Effector memory CD8-positive, alpha-beta T cell (primary cell): ENCODE measurements around the gene LSM12.
"Not testable (repeated sequence)": the region's sequence is repeated elsewhere in the genome, so short reads cannot be mapped to it uniquely, and the experiment has no call there.

Source experiments
- ATAC-seq: fragments of 150-1000 bp; cut with Tn5 transposase; replicated peaks from 2 replicates; pipeline ENCODE4 v1.10.0; 2021; ENCODE audit warnings: mild to moderate bottlenecking, moderate library complexity
- DNase-seq, 3 experiments: peaks; one replicate each; pipeline ENCODE4 v3.0.0; 2021
- H3K27ac Mint-ChIP-seq, 2 donors: one replicate each; pipeline ENCODE4 v1.8.0; 2022; ENCODE audit warnings: mild to moderate bottlenecking in 2 of 2, mixed read lengths in 2 of 2, moderate library complexity in 2 of 2
- H3K27me3 Mint-ChIP-seq, 2 donors: one replicate each; pipeline ENCODE4 v1.8.0; 2022; ENCODE audit warnings: mixed read lengths in 2 of 2
- H3K36me3 Mint-ChIP-seq: one replicate; pipeline ENCODE4 v1.8.0; 2022; ENCODE audit warnings: mild to moderate bottlenecking, moderate library complexity, mixed read lengths; ENCODE audit not compliant: insufficient read depth
- H3K4me1 Mint-ChIP-seq, 2 donors: one replicate each; pipeline ENCODE4 v1.8.0; 2022; ENCODE audit warnings: low read depth in 2 of 2, mixed read lengths in 2 of 2
- H3K4me3 Mint-ChIP-seq, 2 donors: one replicate each; pipeline ENCODE4 v1.8.0; 2022; ENCODE audit warnings: mild to moderate bottlenecking in 2 of 2, mixed read lengths in 2 of 2, moderate library complexity in 2 of 2
- H3K9me3 Mint-ChIP-seq, 2 donors: one replicate each; pipeline ENCODE4 v1.8.0; 2022; ENCODE audit warnings: mixed read lengths in 2 of 2

LSM12 gene

DNA sequence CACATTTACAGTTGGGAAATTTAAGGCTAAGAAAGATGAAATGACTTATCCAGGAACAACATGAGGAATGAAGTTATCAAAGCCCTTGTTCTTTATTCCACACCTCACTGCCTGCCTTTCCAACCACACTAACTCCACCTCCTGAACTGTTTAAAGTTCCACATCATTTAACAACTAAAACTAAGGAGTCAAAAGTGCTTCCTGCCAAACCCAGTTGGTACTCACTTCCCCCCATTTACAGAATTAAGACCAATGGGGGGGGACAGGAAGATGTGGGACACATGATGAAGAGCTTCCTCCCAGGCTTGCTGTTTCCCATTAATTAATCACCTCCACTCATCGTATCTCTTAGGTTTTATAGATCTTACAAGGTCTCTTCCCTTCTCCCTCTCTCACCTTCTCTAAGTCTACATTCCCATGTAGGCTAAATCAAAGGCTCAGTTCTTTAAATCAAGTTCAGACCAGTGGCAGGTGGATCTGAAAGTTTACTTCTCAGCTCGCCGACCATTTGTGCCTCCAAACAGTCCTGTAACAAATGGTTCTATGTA is 32.5 kb downstream of the LSM12 start:
- no peak for ATAC-seq
- no peaks in the 10 kb centered on the region for H3K9me3 Mint-ChIP-seq
- no peaks in the 10 kb centered on the region for H3K27me3 Mint-ChIP-seq
- DNase-seq, result no peak
- H3K4me3 Mint-ChIP-seq, result no peak overlapping the region
- H3K36me3 Mint-ChIP-seq, result peaks cover 62% of the 10 kb centered on the region
- peaks cover 5 to 10% of the 10 kb centered on the region in 2 donors for H3K4me1 Mint-ChIP-seq
- peak overlapping the region in 1 of 2 donors; percentile 2 for H3K27ac Mint-ChIP-seq

DNA sequence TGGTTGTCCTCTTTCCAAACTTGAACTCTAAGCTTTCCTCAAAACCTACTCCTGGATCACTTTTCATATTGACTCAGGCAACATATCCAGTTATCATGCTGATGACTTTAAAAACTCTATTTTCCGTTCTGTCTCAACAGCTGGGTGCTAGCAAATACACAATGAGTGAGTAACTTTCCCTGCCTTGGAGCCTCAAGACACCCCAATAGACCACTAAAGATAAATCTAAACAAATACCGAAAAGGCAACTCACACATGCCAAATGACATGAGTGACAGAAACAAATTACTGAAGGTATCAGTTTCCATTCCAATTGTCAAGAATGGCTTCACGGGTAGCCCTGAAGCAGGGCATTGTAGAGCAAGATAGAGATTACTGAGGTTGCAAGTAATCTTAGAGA is 36.0 kb downstream of the LSM12 start:
- Mint-ChIP-seq H3K4me3 (no peak overlapping the region), H3K36me3 (peaks cover 33% of the 10 kb centered on the region), H3K9me3 (no peaks in the 10 kb centered on the region), H3K4me1 (peaks cover 5 to 10% of the 10 kb centered on the region in 2 donors), H3K27me3 (no peaks in the 10 kb centered on the region), H3K27ac (no peak overlapping the region)
- ATAC-seq (no peak), DNase-seq (no peak)

- Mint-ChIP-seq H3K36me3 (peaks cover 31% of the 10 kb centered on the region), H3K4me1 (peaks cover 5 to 10% of the 10 kb centered on the region in 2 donors), H3K4me3 (no peak overlapping the region), H3K9me3 (no peaks in the 10 kb centered on the region), H3K27me3 (no peaks in the 10 kb centered on the region), H3K27ac (no peak overlapping the region)
- ATAC-seq (no peak), DNase-seq (no peak)
Observed at GRCh38 chr17:44029736-44030135, 36.7 kb downstream of the LSM12 start.

GRCh38 chr17:44024853-44025252 is 41.6 kb downstream of the LSM12 start:
- H3K27ac Mint-ChIP-seq, result peak overlapping the region in 1 of 2 donors; percentile 67

DNA sequence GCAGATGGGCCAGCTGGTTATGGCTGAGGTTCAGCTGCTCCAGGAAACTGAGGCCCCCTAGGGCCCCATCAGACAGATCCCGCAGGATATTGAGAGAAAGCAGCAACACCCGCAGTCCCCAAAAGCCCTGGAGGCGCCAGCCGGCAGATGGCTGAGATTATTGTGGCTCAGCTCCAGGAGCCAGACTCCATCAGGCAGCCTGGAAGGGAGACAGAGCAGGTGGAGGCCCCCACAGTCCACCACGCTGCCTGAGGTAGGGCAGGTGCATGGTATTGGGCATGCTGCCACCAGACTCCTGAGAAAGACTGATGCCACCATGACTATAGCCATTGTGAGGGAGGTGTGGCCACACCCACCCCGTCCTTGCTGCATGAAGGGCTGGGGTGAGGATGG is 42.2 kb downstream of the LSM12 start:
- Mint-ChIP-seq H3K4me3 (no peak overlapping the region), H3K27me3 (no peaks in the 10 kb centered on the region), H3K36me3 (peaks cover 3% of the 10 kb centered on the region), H3K9me3 (no peaks in the 10 kb centered on the region), H3K27ac (no peak overlapping the region), H3K4me1 (no peaks in the 10 kb centered on the region)
- DNase-seq (no peak), ATAC-seq (no peak)

More at GRCh38 chr17:44024853-44025252, 41.6 kb downstream of the LSM12 start:
- peaks cover 3% of the 10 kb centered on the region for H3K36me3 Mint-ChIP-seq
- no peaks in the 10 kb centered on the region for H3K4me1 Mint-ChIP-seq
- no peak overlapping the region for H3K4me3 Mint-ChIP-seq
- H3K27me3 Mint-ChIP-seq, result no peaks in the 10 kb centered on the region
- no peaks in the 10 kb centered on the region for H3K9me3 Mint-ChIP-seq
- DNase-seq (no peak), ATAC-seq (no peak)

DNA sequence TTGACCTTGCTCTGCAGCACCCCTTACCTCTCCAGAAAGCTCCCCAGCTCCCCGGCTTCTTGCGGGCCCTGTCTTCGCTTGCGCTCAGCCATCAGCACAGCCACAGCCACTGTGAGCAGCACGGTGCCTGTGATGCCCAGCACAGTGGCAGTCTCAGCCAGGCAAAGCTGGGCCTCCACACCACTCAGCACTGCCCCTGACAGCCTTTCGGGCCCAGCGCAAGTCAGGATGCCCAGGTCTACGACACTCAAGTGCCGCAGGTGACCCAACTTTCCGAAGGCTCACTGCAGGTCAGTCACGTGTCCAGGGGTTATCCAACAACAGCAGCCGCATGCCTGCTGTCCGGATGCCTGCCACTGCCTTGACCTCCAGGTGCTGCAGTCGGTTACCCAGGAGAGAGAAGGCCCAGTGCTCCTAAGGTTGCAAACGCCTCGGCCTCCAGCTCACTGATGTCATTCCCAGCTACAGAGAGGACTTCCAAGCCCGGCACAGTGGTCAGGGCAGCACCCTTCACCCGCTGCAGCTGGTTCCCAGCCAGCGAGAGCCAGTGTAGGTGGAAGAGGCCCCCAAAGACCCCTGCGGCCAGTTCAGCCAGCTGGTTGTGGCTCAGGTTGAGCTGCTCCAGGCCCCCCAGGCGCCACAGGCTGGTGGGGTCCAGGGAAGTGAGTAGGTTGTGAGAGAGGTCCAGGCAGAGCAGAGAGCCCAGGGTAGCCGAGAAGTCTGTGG is 42.8 kb downstream of the LSM12 start:
- no peak overlapping the region for H3K27ac Mint-ChIP-seq
- H3K27me3 Mint-ChIP-seq, result no peaks in the 10 kb centered on the region
- H3K9me3 Mint-ChIP-seq, result no peaks in the 10 kb centered on the region
- H3K4me3 Mint-ChIP-seq, result no peak overlapping the region
- no peak for DNase-seq
- no peak for ATAC-seq
- no peaks in the 10 kb centered on the region for H3K4me1 Mint-ChIP-seq
- peaks cover 3% of the 10 kb centered on the region for H3K36me3 Mint-ChIP-seq

- no peak for ATAC-seq
- Mint-ChIP-seq H3K4me1 (no peaks in the 10 kb centered on the region), H3K4me3 (no peak overlapping the region), H3K9me3 (no peaks in the 10 kb centered on the region), H3K36me3 (peaks cover 3% of the 10 kb centered on the region), H3K27me3 (no peaks in the 10 kb centered on the region), H3K27ac (no peak overlapping the region)
- DNase-seq, result no peak
Observed at GRCh38 chr17:44022246-44022645, 44.2 kb downstream of the LSM12 start.

GRCh38 chr17:44021227-44021626 is 45.2 kb downstream of the LSM12 start:
- H3K27me3 Mint-ChIP-seq, DNase-seq, H3K36me3 Mint-ChIP-seq, H3K4me1 Mint-ChIP-seq, H3K4me3 Mint-ChIP-seq, H3K27ac Mint-ChIP-seq, ATAC-seq, H3K9me3 Mint-ChIP-seq: not testable (repeated sequence)

DNA sequence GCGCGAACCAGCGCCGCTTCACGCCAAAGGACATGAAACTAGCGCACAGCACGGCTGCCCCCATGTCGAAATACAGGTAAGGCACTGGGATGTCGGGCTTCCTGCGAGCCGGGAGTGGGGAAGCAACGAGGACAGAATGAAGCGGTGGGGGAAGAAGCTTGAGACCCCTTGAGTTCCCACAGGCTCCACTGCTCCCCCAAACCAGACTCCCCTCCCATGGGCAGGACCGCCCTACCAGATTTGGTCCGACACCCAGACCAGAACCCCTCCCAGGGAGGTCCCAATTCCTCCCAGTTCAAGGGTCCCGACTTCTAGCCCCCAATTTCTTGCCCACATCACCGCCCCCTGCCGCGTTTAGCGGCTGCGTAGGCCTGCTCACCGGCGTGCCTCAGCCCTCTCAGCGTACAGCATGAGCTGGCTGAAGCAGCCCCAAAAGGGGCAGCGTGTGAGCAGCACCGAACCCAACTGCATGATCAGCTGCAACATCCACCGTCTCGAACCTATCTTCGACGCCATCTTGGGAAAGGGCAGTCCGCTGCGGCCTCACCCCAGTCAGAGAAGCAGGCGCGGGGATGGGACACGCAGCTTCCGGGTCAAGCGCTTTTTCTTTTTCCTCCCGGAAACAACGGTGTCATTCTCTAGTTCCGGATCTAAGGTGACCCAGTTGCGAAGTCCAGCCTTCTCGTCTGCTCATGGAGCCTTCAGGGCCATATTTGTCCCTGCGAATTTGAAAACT is 51.9 kb downstream of the LSM12 start, which contains the start of gene TMEM101:
TSS of gene TMEM101 (minus strand) at position 527 of the 736 bp plus-strand sequence. CDS start at position 516, 11 bp downstream.
- Mint-ChIP-seq H3K36me3 (peaks cover 9% of the 10 kb centered on the region), H3K27me3 (no peaks in the 10 kb centered on the region), H3K27ac (peak within 1 kb of the TSS; percentile 94 to 98), H3K9me3 (no peaks in the 10 kb centered on the region), H3K4me1 (peaks cover 6 to 12% of the 10 kb centered on the region in 2 donors), H3K4me3 (peak within 1 kb of the TSS; percentile 100)
- ATAC-seq (peak; percentile 99), DNase-seq (peak; percentile 87 to 89 (median 89))

- DNase-seq (no peak), ATAC-seq (no peak)
- peaks cover 10% of the 10 kb centered on the region for H3K36me3 Mint-ChIP-seq
- H3K9me3 Mint-ChIP-seq, result no peaks in the 10 kb centered on the region
- peak overlapping the region; percentile 94 to 98 for H3K27ac Mint-ChIP-seq
- peaks cover 6 to 12% of the 10 kb centered on the region in 2 donors for H3K4me1 Mint-ChIP-seq
- H3K27me3 Mint-ChIP-seq, result no peaks in the 10 kb centered on the region
- H3K4me3 Mint-ChIP-seq, result peak overlapping the region; percentile 100
Observed at GRCh38 chr17:44014133-44014436, 52.4 kb downstream of the LSM12 start.

DNA sequence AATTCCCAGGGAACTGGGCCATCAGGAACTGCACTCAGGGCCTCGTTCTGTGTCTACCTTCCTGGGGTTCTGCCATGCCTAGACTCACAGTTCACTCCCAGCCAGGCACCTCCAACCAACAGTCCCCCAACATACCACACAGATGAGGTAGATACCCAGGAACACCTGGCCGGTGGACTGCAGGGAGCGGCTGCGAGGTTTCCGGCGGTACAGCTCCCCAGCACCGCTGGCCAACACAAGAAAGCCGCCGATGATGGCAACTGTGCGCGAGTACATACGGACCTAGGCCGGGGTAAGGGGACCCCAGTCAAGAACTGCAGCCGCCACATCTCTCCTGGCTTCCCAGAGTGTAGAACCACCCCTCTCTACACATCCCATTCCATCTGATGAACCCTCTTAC is 53.6 kb downstream of the LSM12 start:
- DNase-seq (no peak), ATAC-seq (no peak)
- Mint-ChIP-seq H3K27me3 (no peaks in the 10 kb centered on the region), H3K27ac (no peak overlapping the region), H3K4me1 (peaks cover 9 to 19% of the 10 kb centered on the region in 2 donors), H3K36me3 (peaks cover 10% of the 10 kb centered on the region), H3K4me3 (peak overlapping the region; percentile 40 to 51), H3K9me3 (no peaks in the 10 kb centered on the region)

DNA sequence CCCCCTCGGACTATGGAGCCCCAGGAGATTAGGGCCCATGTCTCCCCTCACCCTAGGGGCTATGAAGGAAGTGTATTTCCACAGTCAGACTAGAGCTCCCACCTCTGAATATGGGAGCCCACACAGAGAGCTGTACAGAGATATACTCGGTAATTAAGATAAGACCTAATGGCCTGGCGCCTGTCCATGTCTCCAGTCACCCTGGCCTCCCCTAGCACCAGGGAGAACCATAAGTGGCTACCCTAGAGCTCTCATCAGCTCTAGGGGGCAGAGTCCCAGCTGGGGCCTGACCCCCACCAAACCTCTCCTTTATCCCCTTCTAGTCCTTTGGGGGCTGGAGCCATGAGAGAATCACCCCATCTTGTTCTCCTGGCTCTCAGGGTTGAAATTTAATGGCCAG is 54.1 kb downstream of the LSM12 start:
- no peak overlapping the region for H3K4me3 Mint-ChIP-seq
- H3K27ac Mint-ChIP-seq, result no peak overlapping the region
- ATAC-seq, result no peak
- H3K4me1 Mint-ChIP-seq, result peaks cover 11 to 21% of the 10 kb centered on the region in 2 donors
- H3K27me3 Mint-ChIP-seq, result no peaks in the 10 kb centered on the region
- H3K9me3 Mint-ChIP-seq, result no peaks in the 10 kb centered on the region
- H3K36me3 Mint-ChIP-seq, result peaks cover 14% of the 10 kb centered on the region
- no peak for DNase-seq

DNA sequence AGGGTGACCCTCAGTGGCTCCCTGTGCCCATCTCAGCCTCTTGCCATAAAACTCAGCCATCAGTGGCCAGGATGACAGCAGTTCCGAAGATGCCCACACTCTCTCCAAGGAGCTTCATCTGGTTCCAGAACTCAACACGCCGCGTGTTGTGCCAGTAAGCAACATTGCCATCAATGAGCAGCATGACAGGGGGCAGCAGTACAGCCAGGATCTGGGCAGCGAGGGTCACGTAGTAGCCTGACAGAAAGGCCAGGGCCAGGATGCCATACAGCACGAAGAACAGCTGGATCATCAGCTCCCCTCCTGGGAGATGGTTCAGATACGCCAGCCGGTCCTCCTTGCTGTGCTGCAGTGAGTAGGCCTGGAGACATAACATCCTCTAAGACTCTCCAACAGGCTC is 54.6 kb downstream of the LSM12 start:
- no peaks in the 10 kb centered on the region for H3K9me3 Mint-ChIP-seq
- H3K4me1 Mint-ChIP-seq, result peaks cover 12 to 21% of the 10 kb centered on the region in 2 donors
- H3K36me3 Mint-ChIP-seq, result peaks cover 14% of the 10 kb centered on the region
- H3K27me3 Mint-ChIP-seq, result no peaks in the 10 kb centered on the region
- H3K27ac Mint-ChIP-seq, result no peak overlapping the region
- DNase-seq, result no peak
- H3K4me3 Mint-ChIP-seq, result no peak overlapping the region
- no peak for ATAC-seq
